GM18951 (cell line): ENCODE data around the gene RRP7A.
"Not testable (repeated sequence)": the region's sequence is repeated elsewhere in the genome, so short reads cannot be mapped to it uniquely, and the experiment has no call there.

Experiments used
- POLR2A ChIP-seq: IDR thresholded peaks from 4 replicates; pipeline ENCODE4 v1.6.1; 2011; ENCODE audit warnings: mild to moderate bottlenecking; ENCODE audit not compliant: insufficient read length, insufficient read depth; ENCODE audit errors: extremely low read depth
- in situ Hi-C: fragments of 300-500 bp; cut with MboI; formaldehyde crosslinking; loops from one replicate; pipeline ENCODE4 v1.12.0; 2022; ENCODE audit warnings: low sequenced_read_pairs, mixed read lengths, inconsistent platforms; ENCODE audit not compliant: unreplicated experiment

RRP7A gene

DNA sequence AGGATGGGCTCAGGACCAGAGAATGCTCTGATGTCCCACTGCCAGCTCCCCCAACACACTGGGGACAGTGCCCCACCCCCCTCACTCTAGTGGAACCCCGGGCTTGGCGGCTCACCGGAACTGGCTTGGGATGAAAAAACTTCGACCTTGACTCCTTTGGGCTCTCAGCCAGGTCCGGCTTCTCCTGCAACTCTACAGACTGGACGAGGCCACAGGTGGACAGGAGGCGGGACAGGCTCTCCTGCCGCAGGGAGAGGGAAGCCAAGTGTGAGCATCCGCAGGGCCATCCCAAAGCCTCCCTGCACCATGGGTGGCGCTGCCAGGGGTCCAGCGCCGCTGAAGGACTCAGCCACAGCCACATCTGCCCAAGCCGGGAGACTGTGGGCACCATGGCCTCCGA is 3.7 kb downstream of the RRP7A start:
- no peak for TF ChIP-seq POLR2A
- in situ Hi-C loops: loop anchor here (5.0 kb wide), 1 partner anchor 66 kb away; no protein-coding TSS in a partner anchor

DNA sequence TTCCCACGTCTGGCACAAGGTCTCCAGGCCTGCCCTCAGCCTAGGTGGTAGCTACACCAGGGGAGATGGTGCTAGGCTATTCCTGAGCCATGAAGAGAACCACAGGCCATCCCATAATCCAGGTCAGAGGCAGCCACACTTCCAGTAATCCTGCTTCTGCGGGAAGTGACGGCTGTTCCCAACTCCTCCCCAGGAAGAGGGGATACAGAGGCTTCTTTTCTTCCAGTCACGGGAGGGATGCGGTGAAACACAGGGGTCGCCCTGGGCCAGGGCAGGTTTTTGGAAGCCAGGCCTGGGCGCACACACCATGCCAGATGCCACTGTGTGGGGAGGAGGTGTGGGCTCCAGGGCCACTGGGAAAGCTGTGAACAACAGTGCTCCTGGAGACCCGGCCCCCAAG is 4.3 kb downstream of the RRP7A start:
- in situ Hi-C loops: loop anchor here (5.0 kb wide), 1 partner anchor 67 kb away; no protein-coding TSS in a partner anchor

DNA sequence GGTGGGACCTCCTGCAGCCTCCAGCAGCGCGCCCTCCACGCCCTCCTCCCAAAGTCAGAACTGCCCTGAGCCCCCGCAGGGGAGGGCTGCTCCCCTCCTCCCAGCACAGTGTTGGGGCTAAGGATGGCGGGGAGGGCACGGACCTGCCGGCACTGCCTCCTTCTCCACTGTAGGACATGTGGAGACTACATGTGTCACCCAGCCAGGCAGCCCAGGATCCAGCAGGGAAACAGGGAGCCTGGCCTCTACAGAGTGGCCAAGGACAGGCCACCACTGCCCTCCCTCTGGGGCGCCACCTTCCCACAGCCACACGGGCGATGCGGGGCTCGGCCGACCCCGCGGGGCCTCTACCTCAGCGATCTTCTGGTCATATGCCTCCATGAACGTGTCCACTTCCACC is 5.3 kb downstream of the RRP7A start:
- in situ Hi-C loops: not testable (repeated sequence)

DNA sequence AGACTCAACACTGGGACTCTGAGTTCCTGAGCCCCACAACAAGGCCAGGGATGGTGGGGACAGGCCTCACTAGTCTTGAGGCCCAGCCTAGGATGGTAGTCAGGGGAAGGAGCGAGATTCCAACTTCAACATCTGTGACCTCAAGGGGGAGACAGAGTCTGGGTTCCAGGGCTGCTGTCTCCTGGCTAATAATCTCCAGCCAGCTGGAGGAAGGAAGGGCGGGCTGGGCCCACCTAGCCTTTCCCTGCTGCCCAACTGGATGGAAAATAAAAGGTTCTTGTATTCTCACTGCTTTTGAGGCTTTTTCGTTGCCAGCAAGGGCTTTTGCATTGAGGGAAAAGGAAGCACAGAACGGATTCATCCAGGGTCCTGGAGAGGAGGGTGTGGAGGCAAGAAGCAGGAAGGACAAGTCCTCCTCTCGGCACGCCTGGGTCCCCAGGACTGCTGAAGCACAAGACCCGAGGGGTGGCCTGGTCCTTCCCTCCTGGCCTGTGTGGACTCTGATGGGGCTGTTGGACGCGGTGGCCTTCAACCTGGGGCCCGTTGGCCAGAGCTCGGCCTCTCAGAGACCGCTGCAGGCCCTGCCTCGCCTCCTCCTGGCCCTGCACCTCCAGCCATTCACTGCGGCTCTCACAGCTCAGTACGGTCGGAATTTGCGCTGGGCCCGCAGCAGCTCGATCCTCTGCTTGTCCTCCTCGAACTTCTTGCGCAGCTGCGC is 7.2 kb downstream of the RRP7A start:
- in situ Hi-C loops: not testable (repeated sequence)

DNA sequence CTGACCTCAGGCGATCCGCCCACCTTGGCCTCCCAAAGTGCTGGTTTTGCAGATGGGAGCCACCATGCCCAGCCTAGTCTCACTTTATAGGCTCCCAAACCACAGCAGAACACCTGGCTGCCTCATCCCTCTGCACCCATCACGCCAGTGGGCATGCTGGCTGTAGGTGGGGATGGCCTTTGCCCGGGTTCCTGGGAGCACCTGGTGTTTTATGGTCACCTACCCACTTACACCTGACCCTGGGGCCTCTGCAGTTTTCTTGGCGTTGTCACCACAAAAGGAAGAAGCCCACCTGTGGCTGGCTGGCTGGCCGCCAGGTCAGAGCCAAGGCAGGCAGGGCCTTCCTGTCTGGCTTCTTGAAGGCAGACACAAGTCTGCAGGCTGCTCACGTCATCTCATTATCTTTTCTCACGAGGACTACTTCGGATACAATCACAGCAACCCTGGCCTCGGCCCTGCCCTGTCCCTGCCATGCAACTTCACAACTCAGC is 8.2 kb downstream of the RRP7A start:
- no peak for TF ChIP-seq POLR2A
- in situ Hi-C loops: no loop called here

DNA sequence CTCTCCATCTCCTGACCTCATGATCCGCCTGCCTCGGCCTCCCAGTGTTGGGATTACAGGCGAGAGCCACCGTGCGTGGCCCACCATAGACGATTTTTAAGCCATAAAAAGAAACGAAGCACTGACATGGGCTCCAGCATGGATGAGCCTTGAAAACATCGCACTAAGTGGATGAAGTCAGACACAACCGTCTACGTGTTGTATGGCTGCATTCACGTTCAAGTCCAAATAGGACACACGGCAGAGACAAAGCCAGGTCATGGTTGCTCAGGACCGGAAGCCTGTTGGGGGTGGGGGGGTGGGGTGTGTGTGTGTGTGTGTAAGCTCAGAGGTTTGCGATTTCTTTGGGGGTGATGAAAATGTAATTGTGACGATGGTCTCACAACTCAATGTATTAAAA is 10.0 kb downstream of the RRP7A start:
- in situ Hi-C loops: no loop called here
- no peak for TF ChIP-seq POLR2A

DNA sequence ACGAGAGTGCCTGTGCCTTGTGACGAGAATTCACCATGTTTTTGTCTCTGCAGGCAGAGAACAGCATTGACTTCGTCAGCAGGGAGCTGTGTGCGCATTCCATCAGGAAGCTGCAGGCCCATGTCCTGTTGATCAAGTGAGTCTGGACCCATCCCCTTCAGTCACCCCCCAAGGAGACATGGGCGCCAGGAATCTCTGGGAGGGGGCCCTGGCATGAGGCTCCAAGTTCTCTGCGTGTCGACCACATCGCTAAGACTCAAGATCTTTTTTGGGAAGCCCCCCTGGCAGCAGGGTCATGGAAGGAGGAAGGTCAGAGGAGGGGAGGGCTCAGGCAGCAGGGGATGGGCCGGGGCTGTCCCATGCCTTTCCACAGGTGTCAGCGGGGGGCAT is 10.6 kb downstream of the RRP7A start:
- in situ Hi-C loops: not testable (repeated sequence)

DNA sequence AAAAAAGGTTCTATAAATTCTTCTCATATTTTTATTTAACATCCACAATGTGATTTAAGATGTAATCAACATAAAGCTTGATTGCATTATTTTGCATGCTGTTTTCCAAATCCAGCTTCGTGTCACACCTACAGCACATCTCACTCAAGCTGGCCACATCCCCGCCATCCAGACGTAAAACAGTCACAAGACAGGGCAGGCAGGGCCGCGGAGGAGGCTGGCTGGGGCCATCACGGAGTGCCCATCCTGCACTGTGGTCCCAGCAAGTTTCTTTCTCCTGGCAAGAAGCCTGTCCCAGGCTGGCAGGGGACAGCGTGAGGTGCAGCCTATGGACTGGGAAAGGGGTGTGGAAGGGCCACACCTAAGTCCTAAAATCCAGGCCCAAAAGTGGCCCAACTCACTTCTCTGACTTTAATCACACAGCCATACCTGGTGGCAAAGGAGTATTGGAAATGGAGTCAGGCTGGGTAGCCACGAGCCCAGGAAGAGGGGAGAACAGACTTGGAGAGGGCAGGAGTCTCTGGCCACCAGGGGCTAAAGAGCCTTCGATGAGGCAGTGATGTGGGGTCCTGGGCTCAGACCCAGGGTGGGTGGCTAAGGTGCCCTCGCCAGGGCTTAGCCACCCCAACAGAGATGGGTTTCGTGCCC is 11.1 kb downstream of the RRP7A start:
- in situ Hi-C loops: not testable (repeated sequence)

DNA sequence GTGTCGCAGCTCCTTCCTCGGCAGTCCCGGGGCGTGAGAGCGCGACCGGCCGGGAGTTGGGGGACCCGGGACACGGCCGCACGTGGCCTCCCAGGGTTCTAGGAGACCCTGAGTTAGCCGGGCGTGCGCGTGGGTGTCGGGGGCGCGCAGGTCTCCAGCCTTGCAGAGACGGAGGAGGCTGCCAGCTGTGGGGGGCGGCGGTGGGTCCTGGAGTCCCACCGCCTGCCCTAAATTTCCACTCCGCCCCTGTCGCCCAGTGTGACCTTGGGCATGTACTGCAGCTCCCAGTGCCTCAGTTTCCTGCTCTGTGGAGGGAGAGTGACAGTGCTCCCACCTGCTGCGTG is 18.8 kb downstream of the RRP7A start:
- no peak for TF ChIP-seq POLR2A
- in situ Hi-C loops: no loop called here

DNA sequence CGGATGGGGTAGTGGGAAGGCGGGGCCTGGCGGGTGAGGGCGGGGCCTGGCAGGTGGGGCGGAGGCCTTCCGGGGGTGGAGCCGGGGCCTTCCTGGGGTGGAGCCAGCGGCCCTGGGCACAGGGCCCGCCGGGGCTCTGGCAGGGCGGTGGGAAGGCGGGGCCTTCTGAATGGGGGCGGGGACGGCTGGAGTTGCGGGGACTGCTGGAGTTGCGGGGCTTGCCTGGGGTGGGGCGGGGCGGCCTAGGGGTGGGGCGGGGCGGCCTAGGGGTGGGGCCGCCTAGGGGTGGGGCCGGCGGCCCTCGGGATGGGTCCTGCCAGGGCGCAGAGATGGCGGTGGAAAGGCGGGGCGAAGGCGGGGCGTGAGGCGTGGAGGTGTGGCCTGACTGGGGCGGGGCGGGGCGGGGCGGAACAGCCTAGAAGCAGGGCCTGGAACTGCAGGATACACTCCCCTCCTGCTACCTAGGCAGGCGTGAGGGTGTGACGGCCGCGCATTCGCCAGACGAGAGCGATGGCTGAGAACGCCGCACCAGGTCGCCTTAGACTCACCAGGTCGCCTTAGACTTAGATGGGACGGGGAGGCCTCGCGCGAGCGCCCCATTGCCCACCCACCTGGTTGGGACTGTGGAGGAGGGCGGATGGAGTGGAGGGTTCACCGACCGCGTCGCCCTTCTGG is 19.3 kb downstream of the RRP7A start:
- in situ Hi-C loops: no loop called here
- no peak for TF ChIP-seq POLR2A

DNA sequence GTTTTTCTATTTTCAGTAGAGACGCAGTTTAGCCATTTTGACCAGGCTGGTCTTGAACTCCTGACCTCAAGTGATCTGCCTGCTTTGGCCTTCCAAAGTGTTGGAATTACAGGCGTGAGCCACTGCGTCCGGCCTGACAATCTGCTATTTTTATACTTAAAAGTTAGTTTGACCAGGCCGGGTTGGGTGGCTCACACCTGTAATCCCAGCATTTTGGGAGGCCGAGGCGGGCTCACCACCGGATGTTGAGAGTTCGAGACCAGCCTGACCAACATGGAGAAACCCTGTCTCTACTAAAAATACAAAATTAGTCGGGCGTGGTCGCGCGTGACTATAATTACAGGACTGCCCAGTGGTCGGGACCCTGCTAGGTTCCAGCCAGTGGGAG is 19.8 kb downstream of the RRP7A start:
- in situ Hi-C loops: not testable (repeated sequence)

DNA sequence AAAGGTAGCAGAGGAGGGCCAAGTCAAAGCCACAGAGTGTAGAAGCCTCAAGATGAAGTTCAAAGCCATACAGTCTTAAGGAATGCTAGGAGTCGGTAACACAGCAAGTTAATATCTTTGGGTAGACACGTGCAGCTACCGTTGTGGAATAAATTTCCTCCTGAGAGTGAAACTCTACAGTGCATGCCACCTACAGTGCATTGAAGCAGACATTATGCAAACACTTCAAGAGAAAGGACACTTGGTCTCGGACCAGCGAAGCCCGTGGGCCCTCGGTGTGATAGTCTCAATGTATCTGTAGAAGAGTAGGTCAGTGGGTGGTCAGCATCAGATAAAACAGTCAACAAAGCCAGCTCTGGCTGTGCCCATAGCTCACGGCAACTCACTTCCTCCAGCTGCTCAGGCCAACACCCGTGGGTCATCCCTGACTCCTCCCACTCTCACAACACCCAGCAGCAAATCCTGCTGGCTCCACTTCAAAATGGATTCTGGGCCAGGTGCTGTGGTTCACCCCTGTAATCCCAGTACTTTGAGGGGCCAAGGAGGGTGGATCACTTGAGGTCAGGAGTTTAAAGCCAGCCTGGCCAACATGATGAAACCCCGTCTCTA is 24.0 kb downstream of the RRP7A start:
- in situ Hi-C loops: not testable (repeated sequence)

DNA sequence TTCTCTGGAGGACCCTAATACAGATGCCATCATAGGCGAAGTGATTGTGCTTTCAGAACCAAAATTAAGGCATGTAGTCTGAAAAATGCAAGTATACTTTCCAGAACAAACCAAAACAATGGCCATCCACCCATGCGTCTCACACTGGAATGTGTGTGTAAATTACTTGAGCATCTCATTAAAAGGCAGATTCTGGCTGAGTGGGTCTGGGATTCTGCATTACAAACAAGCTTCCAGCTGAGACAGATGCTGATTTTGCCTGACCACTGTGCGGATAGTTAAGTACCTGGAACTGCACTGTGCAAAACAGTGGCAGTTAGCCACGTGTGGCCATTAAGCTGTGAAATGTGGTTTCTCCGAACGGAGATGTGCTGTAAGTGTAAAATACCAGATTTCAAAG is 26.2 kb downstream of the RRP7A start:
- in situ Hi-C loops: no loop called here
- TF ChIP-seq POLR2A: no peak

DNA sequence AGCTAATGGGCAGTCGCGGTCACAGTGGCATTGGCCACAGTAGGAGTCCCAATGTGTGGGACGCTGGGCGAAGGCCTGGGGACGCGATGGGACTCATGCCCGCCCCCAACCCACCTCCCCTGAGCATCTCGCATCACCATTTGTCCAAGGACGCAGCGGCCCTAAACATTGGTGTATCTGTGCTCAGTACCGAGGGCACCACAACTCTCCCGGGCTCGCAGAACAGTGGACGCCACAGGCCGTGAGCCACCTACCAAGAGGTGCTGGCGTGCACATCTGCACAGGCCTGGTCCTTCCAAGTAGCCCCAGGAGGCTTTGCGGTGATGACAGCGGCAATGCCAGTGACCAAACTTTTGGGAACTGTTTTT is 27.3 kb downstream of the RRP7A start:
- in situ Hi-C loops: no loop called here
- no peak for TF ChIP-seq POLR2A
